ENCODE results near the gene MRGPRF. TPM values are rescaled to one million over a fixed set of nuclear protein-coding genes. Genes with fewer than 3 reads are reported as not detected.

Gene MRGPRF
- total and polyA plus RNA-seq, 2 donors (not counting 1 experiment from before 2014, with no cell fraction given): not detected

DNA sequence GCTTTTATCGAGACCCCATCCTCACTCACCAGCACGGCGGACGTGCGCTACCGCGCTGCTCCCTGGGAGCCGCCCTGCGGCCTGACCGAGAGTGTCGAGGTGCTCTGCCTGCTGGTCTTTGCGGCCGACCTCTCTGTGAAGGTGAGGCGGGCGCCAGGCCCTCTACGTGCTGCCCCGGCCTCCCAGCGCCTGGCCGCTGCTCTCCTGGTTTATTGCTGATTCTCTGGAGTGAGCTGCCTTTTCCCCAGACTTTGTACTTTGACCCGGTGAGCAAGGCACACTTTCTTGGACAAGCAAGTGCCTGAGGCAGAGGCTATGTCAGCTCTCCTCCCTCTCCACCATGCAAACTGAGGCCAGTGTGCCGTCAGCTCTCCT, 42.2 kb upstream of the MRGPRF start:
- TF ChIP-seq, protein P1, sequence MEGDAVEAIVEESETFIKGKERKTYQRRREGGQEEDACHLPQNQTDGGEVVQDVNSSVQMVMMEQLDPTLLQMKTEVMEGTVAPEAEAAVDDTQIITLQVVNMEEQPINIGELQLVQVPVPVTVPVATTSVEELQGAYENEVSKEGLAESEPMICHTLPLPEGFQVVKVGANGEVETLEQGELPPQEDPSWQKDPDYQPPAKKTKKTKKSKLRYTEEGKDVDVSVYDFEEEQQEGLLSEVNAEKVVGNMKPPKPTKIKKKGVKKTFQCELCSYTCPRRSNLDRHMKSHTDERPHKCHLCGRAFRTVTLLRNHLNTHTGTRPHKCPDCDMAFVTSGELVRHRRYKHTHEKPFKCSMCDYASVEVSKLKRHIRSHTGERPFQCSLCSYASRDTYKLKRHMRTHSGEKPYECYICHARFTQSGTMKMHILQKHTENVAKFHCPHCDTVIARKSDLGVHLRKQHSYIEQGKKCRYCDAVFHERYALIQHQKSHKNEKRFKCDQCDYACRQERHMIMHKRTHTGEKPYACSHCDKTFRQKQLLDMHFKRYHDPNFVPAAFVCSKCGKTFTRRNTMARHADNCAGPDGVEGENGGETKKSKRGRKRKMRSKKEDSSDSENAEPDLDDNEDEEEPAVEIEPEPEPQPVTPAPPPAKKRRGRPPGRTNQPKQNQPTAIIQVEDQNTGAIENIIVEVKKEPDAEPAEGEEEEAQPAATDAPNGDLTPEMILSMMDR (IDR thresholded peaks at IDR 0.05): no peak
- TF ChIP-seq EZH2 (IDR thresholded peaks at IDR 0.05; ENCODE audit: borderline replicate concordance, insufficient read depth, low read depth, low read length, poor library complexity, severe bottlenecking): no peak
- H3K4me1 Mint-ChIP-seq: peaks cover 51% of the 10 kb centered on the region
- intact Hi-C loops (cut with micrococcal nuclease): no loop called here
- H3K4me3 Mint-ChIP-seq: peak overlapping the region; percentile 37
- Histone ChIP-seq H3K36me3 (replicated peaks in 1 of 2; ENCODE audit: control extremely low read depth in 1 of 2, control insufficient read depth in 1 of 2, extremely low read depth in 1 of 2, insufficient read depth in 2 of 2, low read length in 1 of 2) (peaks cover 2 to 29% of the 10 kb centered on the region in 2 experiments), H3K79me2 (ENCODE audit: control insufficient read depth, insufficient read depth, low read length) (peaks cover 53% of the 10 kb centered on the region), H3K9ac (ENCODE audit: low read length) (peak overlapping the region; percentile 60), H3K4me2 (replicated peaks; ENCODE audit: low read depth, low read length, poor library complexity, severe bottlenecking) (peak overlapping the region; percentile 78), H3K4me1 (ENCODE audit: control insufficient read depth in 2 of 2, insufficient read depth in 2 of 2, low read length in 2 of 2) (peaks cover 30 to 69% of the 10 kb centered on the region in 2 donors), H3K27me3 (replicated peaks in 1 of 4; ENCODE audit: control extremely low read depth in 1 of 4, control insufficient read depth in 3 of 4, insufficient read depth in 4 of 4, low read length in 3 of 4) (no peaks in the 10 kb centered on the region), H3K4me3 (ENCODE audit: control extremely low read depth in 1 of 5, extremely low read depth in 1 of 5, insufficient read depth in 1 of 5, low read depth in 2 of 5, low read length in 4 of 5) (no peak overlapping the region), H2AFZ (ENCODE audit: insufficient read depth, low read depth, low read length, poor library complexity, severe bottlenecking) (no peak overlapping the region), H4K20me1 (ENCODE audit: control insufficient read depth, insufficient read depth, low read length, poor library complexity, severe bottlenecking) (peaks cover 34% of the 10 kb centered on the region), H3K9me3 (ENCODE audit: control extremely low read depth in 1 of 3, control insufficient read depth in 2 of 3, insufficient read depth in 1 of 3, low read length in 2 of 3) (no peaks in the 10 kb centered on the region), H3K27ac (ENCODE audit: low read length in 2 of 2) (peak overlapping the region; percentile 92 to 98)
- no peak for ATAC-seq (ENCODE audit: low read depth)
- no peaks in the 10 kb centered on the region for H3K27me3 Mint-ChIP-seq
- peak overlapping the region; percentile 89 for H3K27ac Mint-ChIP-seq
- DNase-seq: no peak
- POLR2A ChIA-PET: interaction anchor here (0.5 to 1.6 kb wide), 4 partner anchors 129 to 298 kb away, joined by 3 to 10 read pairs (median 6); partner anchors contain the start of genes IGHMBP2 and MRPL21
- H3K9me3 Mint-ChIP-seq (ENCODE audit: insufficient read depth): no peaks in the 10 kb centered on the region
- CTCF ChIA-PET: interaction anchor here (1.2 to 2.9 kb wide), 6 partner anchors 11 to 615 kb away, joined by 3 to 11 read pairs (median 4); no protein-coding TSS in a partner anchor
- 97% methylated on average over 20 of the region's 21 CpGs for WGBS (ENCODE audit: insufficient coverage)

DNA sequence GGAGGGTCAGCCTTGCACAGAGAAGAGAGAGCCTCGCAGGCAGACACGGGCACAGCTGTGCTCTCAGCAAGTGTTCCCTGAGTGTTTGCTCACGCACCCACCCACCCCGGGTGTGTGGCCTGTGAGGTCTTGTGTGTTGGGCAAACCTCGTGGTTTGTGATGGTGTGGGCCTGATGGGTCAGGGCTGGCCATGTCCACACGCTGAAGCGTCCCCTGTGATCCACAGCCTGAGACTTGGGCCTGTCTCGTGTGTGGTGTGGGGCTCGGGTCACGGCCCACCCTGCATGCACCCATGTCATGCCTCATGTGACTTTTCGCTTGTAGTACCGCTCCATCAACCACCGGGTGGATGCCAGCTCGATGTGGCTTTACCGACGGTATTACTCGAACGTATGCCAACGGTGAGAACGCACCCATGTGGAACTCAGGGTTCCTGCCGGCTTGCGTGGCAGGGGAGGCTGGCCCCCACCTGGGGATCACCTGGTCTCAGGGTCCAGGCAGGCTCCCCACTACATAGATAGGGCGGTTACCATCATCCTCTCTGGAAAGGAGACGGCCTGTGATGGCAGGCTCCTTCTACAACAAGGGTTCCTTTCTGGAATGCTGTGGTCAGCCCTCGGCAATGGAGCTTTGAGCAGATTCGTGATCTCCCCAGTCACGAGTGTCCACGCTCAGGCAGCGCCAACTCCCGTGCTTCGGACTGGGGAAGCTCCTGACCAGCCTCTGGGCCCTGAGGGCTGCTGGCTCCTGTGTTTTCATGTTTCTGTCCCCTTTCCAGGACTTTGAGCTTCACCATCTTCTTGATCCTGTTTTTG, 41.6 kb upstream of the MRGPRF start:
- Histone ChIP-seq H3K4me1 (ENCODE audit: control insufficient read depth in 2 of 2, insufficient read depth in 2 of 2, low read length in 2 of 2) (peaks cover 35 to 75% of the 10 kb centered on the region in 2 donors), H4K20me1 (ENCODE audit: control insufficient read depth, insufficient read depth, low read length, poor library complexity, severe bottlenecking) (peaks cover 28% of the 10 kb centered on the region), H2AFZ (ENCODE audit: insufficient read depth, low read depth, low read length, poor library complexity, severe bottlenecking) (no peak overlapping the region), H3K36me3 (replicated peaks in 1 of 2; ENCODE audit: control extremely low read depth in 1 of 2, control insufficient read depth in 1 of 2, extremely low read depth in 1 of 2, insufficient read depth in 2 of 2, low read length in 1 of 2) (peaks cover 0 to 23% of the 10 kb centered on the region in 2 experiments), H3K79me2 (ENCODE audit: control insufficient read depth, insufficient read depth, low read length) (peaks cover 53% of the 10 kb centered on the region), H3K4me2 (replicated peaks; ENCODE audit: low read depth, low read length, poor library complexity, severe bottlenecking) (no peak overlapping the region), H3K27me3 (replicated peaks in 1 of 4; ENCODE audit: control extremely low read depth in 1 of 4, control insufficient read depth in 3 of 4, insufficient read depth in 4 of 4, low read length in 3 of 4) (no peaks in the 10 kb centered on the region), H3K9me3 (ENCODE audit: control extremely low read depth in 1 of 3, control insufficient read depth in 2 of 3, insufficient read depth in 1 of 3, low read length in 2 of 3) (no peaks in the 10 kb centered on the region), H3K4me3 (ENCODE audit: control extremely low read depth in 1 of 5, extremely low read depth in 1 of 5, insufficient read depth in 1 of 5, low read depth in 2 of 5, low read length in 4 of 5) (no peak overlapping the region), H3K27ac (ENCODE audit: low read length in 2 of 2) (peak overlapping the region; percentile 92 to 98), H3K9ac (ENCODE audit: low read length) (no peak overlapping the region)
- DNase-seq (no peak), ATAC-seq (ENCODE audit: low read depth) (no peak)
- H3K4me3 Mint-ChIP-seq: peak overlapping the region; percentile 37
- H3K9me3 Mint-ChIP-seq (ENCODE audit: insufficient read depth): no peaks in the 10 kb centered on the region
- POLR2A ChIA-PET: interaction anchor here (0.7 kb wide), 1 partner anchor 297 kb away, joined by 3 read pairs; no protein-coding TSS in a partner anchor
- 98% methylated on average over 31 of the region's 31 CpGs for WGBS (ENCODE audit: insufficient coverage)
- H3K4me1 Mint-ChIP-seq: peaks cover 57% of the 10 kb centered on the region
- no peaks in the 10 kb centered on the region for H3K27me3 Mint-ChIP-seq
- no peak for TF ChIP-seq EZH2 (IDR thresholded peaks at IDR 0.05; ENCODE audit: borderline replicate concordance, insufficient read depth, low read depth, low read length, poor library complexity, severe bottlenecking)
- TF ChIP-seq, protein P1 (IDR thresholded peaks at IDR 0.05): no peak
- CTCF ChIA-PET: interaction anchor here (1.4 to 2.9 kb wide), 4 partner anchors 10 to 588 kb away, joined by 3 to 11 read pairs (median 6); no protein-coding TSS in a partner anchor
- intact Hi-C loops (cut with micrococcal nuclease): no loop called here
- H3K27ac Mint-ChIP-seq: peak overlapping the region; percentile 89

Data from B cell (primary cell).